GM19035 (cell line): ENCODE data around the gene SETD6.

Experiments
- ATAC-seq: cut with Tn5 transposase; IDR thresholded peaks from one replicate; pipeline ENCODE4 v1.9.1; 2021; ENCODE audit not compliant: unreplicated experiment

SETD6 gene

DNA sequence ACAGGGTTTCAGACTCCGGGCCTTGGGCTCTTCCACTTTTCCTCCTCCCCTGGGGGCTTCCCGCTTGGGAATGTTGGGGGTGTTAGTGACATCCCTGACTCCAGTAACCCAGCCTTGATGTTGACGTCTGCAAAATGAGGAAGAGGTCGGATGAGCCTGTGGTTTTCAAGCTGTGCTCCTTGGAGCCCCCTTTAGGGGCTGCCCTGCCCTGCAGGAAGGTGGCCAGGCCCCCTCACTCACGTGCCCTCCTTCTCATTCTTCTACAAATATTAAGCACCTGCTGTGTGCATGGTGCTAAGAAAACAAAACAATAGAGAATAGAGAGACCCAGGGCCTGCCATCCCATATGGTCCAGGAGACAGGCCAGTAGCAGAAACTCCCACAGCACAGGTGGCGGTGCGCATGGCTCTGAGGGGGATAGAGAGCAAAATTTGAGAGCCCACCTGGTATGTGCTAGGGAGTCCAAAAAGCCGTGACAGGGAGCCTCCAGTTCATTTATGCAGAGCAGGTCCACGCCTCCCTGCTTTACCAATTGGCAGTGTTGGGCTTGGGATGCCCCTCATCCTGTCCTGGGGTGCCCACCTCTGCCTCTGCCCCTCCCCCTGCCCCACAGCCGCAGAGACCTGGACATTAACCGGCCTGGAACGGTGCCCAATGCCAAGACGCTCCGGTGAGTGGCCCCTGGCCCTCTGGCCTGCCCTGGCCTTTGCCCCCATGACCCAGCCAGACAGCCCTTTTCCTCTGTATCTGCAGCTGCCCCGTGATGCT lies 7.9 kb upstream of the SETD6 start:
- ATAC-seq: no peak

GRCh38 chr16:58507963-58508670 lies 7.2 kb upstream of the SETD6 start:
- no peak for ATAC-seq

GRCh38 chr16:58508671-58509251 lies 6.6 kb upstream of the SETD6 start:
- ATAC-seq: no peak

DNA sequence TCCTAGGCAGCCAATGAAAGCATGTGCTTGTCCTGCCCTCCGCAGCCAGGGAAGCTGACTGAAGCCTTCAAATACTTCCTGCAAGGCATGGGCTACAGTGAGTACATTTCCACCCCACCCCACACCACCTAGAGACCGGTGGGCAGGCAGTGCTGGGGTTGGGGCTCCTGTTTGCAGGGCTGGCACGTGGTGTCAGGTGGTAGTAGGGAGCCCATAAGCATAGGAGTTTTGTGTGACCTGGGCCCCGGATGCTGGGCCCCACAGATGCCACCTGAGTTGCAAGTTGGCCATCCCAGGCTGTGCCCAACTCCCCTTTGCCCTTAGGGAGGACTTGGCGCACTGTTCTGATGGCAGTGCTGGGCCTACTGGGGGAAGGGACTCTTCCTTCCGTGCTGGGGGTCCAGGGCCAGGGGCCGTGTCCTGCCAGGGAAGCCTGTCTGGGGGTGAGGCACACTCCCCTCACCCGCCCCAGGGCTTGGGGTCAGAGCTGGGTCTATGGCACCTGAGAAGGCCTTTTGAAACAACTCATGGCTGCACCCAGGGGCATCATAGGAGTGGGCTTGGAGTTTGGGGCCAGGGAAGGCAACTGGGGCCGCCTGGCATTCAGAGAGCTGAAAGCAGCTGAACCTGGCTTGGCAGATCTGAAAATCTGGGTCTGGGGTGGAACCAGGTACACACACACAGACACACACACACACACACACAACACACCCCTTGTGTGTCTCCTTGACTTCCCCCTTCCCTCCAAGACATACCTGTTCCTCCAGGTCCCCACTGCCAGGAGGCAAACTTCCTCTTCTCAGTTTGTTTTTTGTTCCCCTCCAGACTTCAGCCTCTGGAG lies 5.8 kb upstream of the SETD6 start:
- ATAC-seq: no peak

- no peak for ATAC-seq
Measured at GRCh38 chr16:58510097-58510775, 5.1 kb upstream of the SETD6 start.

- no peak for ATAC-seq
Measured at GRCh38 chr16:58510776-58511628, 4.3 kb upstream of the SETD6 start.

- no peak for ATAC-seq
Measured at GRCh38 chr16:58511933-58512815, 3.1 kb upstream of the SETD6 start.

DNA sequence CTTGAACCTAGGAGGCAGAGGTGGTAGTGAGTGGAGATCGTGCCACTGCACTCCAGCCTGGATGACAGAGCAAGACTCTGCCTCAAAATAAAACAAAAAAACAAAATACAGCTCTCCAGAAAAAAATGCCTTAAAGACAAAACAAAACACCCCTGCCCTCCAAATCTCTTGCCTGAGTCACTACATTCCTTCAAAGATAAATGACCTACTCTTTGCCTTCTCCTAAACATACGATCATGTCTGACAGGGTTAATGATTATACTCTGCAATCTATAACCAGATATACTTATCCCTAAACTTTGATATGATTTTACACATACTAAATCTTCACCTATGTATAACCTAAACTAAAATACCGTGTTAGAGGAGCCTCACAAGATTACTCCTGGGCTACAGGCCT lies 1.4 kb upstream of the SETD6 start:
- no peak for ATAC-seq

GRCh38 chr16:58515871-58516767 lies 802 bp downstream of the SETD6 start:
- ATAC-seq: peak; percentile 52

- no peak for ATAC-seq
Measured at GRCh38 chr16:58516768-58517107, 1.4 kb downstream of the SETD6 start.

GRCh38 chr16:58518083-58518979 lies 3.0 kb downstream of the SETD6 start:
- ATAC-seq: no peak

DNA sequence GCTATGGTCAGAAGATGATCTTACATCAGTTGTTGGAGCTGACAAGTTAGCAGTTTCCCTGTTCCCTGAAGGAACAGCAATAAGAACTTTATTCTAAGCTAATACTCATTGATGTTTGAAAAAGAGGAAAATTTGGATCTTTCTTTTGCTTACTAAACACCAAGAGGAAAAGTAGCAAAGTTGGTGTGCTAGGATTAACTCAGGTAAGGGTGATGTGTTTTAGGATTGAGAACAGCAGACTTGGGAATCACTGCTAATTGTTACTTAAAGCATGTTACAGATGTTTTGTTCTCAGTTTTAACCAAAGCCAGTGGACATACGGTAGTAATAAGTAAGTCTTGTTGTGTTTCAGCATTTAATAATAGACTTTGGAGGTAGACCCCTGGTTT lies 3.7 kb downstream of the SETD6 start:
- no peak for ATAC-seq

- no peak for ATAC-seq
Measured at GRCh38 chr16:58519707-58520106, 4.4 kb downstream of the SETD6 start.

- ATAC-seq: no peak
Measured at GRCh38 chr16:58530179-58530578, 14.9 kb downstream of the SETD6 start.

DNA sequence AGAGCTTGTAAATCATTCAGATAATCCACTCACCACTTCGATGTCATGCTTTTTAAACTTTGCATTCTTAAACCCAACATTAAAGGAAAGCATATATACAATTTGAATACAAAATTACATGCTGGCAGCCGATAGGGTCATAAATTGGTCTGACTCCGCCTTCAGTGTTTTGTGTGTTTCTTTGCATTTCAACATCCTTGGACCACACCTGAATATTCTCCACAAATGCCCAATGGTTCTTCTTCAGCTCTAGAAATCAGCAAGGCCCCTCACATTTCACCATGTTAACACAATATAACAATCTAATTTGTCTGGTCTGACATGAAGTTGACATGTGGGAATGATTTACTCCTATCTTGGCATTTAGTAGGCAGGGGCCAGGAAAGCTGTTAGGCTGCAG lies 17.1 kb downstream of the SETD6 start:
- ATAC-seq: no peak

DNA sequence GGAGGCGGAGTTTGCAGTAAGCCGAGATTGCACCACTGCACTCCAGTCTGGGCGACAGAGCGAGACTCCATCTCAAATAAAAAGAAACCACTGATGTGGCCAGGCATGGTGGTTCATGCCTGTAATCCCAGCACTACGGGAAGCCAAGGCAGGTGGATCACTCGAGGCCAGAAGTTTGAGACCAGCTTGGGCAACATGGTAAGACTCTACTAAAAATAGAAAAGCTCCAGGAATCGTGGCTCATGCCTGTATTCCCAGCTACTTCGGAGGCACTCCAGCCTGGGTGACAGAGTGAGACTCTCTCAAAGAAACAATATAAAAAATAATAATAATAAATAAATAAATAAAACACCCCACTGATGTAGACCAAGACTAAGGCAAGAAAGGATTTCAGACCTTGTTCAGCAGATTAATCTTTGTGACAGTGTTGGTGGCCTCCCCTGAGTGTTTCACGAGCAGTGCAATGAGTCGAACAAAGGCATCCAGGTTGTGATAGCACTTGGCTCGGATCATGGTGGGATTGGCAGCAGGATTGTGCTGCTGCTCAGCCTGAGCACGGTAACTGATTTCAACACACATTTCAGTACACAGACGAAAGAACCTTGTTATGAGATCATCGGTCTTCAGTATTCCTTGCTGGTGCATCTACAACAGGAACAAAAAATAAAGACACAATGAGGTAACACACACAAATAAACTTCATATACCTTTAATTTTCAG lies 18.6 kb downstream of the SETD6 start:
- no peak for ATAC-seq
